ENCODE results near the gene ZNF385D.

ZNF385D gene

DNA sequence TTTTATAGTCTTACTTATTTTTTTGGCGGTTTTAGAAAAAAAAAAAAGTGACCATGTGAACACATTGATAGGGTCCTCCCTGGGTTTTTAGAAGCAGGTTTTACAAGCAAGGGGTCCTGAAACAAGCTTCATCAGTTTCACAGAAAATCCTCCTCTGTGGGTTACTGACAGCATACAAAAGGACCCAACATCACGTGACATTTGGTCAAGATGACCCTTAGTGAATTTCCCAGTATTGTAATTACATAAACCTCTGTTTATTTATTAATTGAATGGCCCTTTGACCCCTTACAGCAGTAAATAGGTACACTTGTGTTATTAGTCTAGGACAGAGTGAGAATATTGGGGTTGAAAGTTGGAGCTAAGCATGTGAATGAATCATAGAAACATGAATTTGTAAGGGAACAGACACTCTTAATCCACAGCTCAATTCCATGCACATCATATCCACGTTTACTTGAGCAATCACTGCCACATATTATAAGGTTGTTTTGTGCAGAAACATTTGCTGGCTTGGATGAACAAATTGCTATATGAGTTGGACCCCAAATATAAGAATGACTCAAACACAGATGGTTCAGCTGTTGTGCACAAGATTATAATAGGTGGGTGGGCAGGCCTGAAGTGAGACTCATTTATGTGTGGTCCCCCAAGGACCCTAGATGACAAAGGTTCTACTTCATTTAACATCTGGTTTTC is 137.5 kb downstream of the ZNF385D start:
- DNase-seq (ENCODE audit: low read depth) = no peak

DNA sequence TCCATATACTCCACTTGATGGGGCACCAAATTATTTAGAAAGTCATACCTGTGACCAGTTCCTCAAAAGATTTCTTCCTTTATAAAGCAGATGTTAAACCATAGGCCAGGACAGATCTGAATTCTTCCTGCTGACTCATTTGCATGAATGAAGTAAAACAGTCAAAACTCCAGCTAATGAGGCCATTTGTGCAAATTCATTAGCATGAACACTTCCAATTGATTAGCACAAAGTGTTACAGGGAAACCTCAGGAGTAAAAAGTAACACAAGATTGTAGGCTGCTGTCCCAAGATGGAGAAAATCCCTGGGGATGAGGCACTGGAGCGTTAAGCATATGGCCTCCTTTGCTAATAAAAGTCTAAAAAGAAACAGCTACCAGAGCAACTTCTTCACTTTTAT is 149.8 kb downstream of the ZNF385D start:
- no peak for DNase-seq (ENCODE audit: low read depth)

- no peak for DNase-seq (ENCODE audit: low read depth)
These were observed 151.1 kb downstream of the ZNF385D start for GRCh38 chr3:21599890-21600289.

GRCh38 chr3:21592828-21593227 is 158.2 kb downstream of the ZNF385D start:
- DNase-seq (ENCODE audit: low read depth) = no peak

GRCh38 chr3:21587894-21588293 is 163.1 kb downstream of the ZNF385D start:
- no peak for DNase-seq (ENCODE audit: low read depth)

- DNase-seq (ENCODE audit: low read depth) = no peak
These were observed 165.7 kb downstream of the ZNF385D start for GRCh38 chr3:21585216-21585740.

DNA sequence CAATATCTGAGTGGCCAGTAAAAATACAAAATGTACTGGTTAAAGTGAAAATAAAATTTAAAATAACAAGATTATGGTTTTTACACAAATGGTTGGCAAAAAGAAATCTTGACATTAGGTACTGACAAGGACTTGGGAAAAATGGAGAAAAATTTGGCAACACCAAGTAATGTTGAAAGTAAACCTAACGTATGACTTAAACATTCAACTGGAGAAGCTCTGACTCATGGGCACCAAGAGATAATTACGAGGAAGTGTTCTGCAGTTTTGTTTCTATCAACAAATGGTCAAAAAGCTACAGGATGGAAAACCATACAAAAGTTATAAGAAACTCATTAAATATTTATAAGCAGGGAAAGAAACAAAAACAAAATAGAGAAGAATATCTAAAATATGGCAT is 177.7 kb downstream of the ZNF385D start:
- DNase-seq (ENCODE audit: low read depth) = no peak

- no peak for DNase-seq (ENCODE audit: low read depth)
These were observed 186.5 kb downstream of the ZNF385D start for GRCh38 chr3:21564531-21564930.

GRCh38 chr3:21562243-21562642 is 188.8 kb downstream of the ZNF385D start:
- DNase-seq (ENCODE audit: low read depth) = no peak

DNA sequence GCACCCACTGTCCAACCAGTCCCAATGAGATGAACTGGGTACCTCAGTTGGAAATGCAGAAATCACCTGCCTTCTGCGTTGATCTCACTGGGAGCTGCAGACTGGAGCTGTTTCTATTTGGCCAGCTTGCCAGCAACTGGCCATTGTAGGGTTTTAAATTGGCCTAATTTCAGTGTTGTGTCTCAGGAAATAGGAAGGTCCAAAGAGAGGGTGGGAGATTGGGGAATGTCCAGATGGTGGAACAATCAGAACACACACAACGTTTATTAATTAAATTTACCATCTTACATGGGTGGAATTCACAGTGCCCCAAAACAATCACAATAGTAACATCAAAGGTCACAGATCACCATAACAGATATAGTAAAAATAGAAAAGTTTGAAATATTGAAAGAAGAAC is 189.5 kb downstream of the ZNF385D start:
- DNase-seq (ENCODE audit: low read depth) = no peak

DNA sequence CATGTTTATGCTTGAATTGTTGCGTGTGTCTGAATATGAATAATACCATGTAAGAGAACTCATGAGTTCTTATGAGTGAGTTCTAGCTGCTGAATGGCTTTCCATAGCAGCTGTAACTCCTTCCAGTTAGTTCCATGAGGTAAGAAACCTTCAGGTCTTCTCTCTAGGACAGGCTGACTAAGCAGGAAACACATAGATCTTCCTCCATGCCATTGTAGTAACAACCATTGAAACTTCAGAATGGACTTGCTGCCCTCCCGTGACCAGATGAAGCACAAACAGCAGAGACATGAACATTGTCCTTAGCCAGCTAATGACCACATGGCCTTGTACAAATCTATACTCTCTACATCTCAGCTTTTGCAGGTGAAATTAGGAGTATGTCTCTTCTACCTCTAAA is 200.0 kb downstream of the ZNF385D start:
- no peak for DNase-seq (ENCODE audit: low read depth)

DNA sequence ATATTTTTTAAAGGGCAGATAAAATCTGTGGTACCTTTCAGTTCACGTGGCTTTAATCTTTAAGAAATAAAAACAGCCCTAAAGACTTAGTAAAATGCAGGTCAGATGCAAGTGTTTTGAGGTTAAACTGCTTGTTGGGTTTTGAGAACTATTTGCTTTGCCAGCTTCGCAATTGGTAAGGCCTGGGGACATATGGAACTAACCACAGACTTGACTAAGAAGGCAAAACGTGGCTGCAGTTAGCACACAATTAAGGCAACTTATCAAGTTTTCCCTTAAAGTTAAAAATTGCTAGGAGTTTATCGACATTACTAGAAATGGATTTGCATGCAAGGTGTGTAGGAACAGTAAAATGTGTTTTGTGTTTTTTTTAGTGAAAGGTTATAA is 206.9 kb downstream of the ZNF385D start:
- DNase-seq (ENCODE audit: low read depth) = no peak

DNA sequence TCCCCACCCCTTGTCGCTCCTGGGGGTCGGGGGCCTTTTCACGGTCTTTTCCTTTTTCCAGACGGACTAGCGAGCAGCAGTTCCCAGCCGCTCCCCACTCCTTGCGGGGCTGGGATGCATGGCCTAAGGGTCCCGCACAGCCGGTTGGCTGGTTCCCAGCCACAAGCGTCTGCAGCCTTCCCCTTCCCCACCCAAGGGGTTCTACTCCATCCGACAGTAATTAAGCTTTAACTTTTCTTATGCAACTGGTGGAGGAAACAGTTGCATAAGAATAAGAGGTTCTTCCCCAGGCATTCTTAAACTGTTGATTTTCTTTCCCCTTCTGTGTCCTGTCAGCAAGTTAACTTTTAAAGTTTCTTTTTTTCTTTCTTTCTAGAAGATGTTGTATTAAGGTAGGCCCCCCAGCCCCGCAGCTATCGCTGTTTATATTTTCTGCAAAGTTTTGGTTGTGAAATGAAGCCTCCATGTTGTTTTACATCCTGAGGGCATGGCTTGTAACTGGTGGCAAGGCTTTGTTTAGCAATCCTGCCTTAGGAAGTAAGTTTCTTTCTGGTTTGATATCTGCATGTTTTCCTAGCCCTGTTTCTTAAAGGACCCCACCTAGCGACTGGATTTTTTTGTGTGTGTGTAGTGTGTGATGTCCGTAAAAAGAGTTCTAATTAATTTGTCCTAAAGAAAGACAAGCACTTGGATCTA is 207.5 kb downstream of the ZNF385D start:
- DNase-seq (ENCODE audit: low read depth) = no peak

GRCh38 chr3:21542656-21543379 is 208.2 kb downstream of the ZNF385D start:
- no peak for DNase-seq (ENCODE audit: low read depth)

- no peak for DNase-seq (ENCODE audit: low read depth)
These were observed 210.7 kb downstream of the ZNF385D start for GRCh38 chr3:21540265-21540664.

DNA sequence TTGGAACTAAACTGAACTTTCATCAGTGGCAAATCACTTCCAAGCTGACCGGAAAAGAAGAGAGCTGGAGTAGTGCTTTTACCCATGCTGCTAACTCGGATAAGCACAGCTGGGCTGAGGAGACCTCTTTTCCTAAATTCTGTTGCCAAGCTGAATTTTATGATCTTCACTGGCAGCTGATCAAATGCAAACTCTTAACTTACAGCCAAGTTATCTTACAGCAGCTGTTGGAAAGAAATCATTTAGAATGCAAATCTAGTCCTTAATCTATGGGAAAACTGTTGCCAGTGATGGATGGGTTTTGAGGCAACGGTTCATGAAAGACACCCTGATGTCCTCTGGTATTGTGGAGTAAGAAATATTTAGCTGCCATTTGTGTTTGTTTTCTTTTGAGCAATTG is 216.5 kb downstream of the ZNF385D start:
- no peak for DNase-seq (ENCODE audit: low read depth)

DNA sequence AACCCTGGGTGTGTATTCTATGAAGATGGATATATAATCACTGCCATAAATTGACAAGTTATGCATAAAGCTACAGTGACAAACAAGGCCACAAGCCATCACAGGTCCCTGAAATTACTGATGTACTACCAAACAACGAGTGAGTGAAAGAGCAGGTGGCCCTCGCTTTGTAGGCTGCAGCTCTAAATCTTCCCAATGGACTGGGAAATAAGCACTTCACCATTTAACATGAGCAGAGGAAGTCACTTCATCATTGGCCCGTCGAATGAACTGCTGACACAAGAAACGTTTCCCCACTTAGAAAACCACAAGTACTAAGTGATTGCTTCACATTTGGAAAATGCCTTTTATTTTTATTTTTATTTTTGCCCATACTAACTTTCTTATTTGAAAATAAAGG is 218.0 kb downstream of the ZNF385D start:
- DNase-seq (ENCODE audit: low read depth) = no peak

DNA sequence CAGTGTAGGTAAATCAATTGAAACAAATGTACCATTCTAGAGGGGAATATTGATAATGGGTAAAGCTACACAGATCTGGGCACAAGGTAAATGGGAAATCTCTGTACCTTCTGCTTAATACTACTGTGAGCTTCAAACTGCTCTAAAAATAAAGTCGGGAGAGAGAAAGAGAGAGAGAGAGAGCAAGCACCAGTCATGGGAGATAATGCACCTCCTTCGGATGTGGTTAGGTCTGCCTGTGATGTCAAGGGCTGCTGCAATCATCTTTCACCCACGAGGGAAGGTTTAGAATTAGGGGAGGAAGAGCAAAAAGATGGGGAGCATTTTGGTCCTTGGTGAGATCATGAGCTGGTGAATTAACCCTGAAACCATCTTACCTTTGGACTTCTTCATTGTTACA is 219.1 kb downstream of the ZNF385D start:
- no peak for DNase-seq (ENCODE audit: low read depth)

DNA sequence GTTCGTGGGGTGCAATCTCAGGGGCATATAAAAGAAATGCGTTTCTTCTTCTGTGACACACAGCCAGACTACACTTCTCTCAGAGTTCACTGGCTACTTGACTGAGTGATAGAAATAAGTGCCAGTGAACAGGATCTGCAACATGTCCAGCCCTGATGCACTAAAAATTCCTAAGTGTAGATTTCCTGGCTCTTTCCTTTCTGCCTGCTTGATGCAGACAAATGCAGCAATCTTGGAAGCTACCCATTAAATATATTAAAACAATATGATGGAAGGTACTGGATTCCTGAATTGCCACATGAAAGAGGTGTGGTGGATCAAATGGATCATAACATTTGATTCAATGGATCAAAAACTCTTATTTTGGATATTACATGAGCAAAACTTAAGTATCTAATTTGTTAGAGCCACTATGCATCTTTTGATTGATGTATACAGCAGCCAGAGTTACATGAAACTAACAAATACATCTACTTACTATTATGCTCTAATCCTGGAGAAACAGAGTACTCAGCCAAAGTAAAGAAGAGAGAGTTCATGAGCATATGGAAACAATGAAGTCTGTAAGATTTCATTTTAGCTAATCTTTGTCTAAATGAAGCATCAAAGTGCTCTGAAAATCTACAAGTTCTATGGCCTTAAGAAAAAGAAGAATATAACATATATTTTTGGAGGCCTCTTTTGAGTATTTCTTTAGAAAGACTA is 222.6 kb downstream of the ZNF385D start:
- DNase-seq (ENCODE audit: low read depth) = no peak

DNA sequence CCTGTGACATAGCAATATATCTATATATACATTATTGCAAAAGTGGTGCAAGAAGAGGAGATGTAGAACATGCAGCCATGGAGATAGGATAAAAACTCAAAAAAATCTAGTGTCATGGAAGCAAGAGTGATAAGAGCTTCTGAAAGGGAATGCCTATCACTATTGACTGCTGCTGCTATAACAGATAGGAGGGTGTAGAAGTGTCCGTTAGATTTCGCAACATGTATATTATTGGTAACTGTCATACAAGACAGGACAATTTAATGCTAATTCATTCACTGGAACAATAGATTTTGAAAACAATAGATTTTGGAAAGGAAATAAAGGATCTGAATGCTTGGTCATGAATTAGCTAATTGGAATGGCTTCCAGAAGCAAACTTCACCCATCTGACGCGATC is 224.5 kb downstream of the ZNF385D start:
- no peak for DNase-seq (ENCODE audit: low read depth)

- DNase-seq (ENCODE audit: low read depth) = no peak
These were observed 226.9 kb downstream of the ZNF385D start for GRCh38 chr3:21524133-21524532.

Measured in activated T-cell treated with anti-CD3 and anti-CD28 coated beads for 1 hour (primary cell).